OCI-LY7 (cell line): ENCODE results near the gene SLC22A12.

ENCODE experiments used
- CTCF ChIP-seq: fragments of 200-600 bp; sonication (generic); conservative IDR thresholded peaks from 2 replicates; pipeline ENCODE4 v1.5.1; 2014; ENCODE audit warnings: mild to moderate bottlenecking, antibody characterized with exemption, low read length, moderate library complexity, mixed read lengths
- EZH2phosphoT487 ChIP-seq: fragments of 200-600 bp; sonication (generic); IDR thresholded peaks from 2 replicates; pipeline ENCODE4 v1.6.1; 2018; ENCODE audit warnings: low read depth, borderline replicate concordance, mild to moderate bottlenecking, mixed run types, antibody characterized with exemption, low read length, moderate library complexity, mixed read lengths

- TF ChIP-seq CTCF (peak; percentile 98), EZH2phosphoT487 (no peak)
These were observed 37.3 kb upstream of the SLC22A12 start for GRCh38 chr11:64553554-64554201.
